Mesenchymal stem cell (in vitro differentiated cells and primary cell): ENCODE measurements around the gene RASAL2.
"Not testable (repeated sequence)": the region's sequence is repeated elsewhere in the genome, so short reads cannot be mapped to it uniquely, and the experiment has no call there.

ENCODE experiments used
- DNase-seq: peaks from one replicate; pipeline ENCODE4 v3.0.0-alpha.2; 2013
- H2AFZ ChIP-seq: one replicate; pipeline ENCODE4 v1.6.1; 2013; ENCODE audit warnings: low read depth, mild to moderate bottlenecking, control low read depth, inconsistent platforms, low read length, moderate library complexity
- H2AK5ac ChIP-seq: 2 replicates; pipeline ENCODE4 v1.6.1; 2013; ENCODE audit warnings: low read length, moderate library complexity, mild to moderate bottlenecking, inconsistent platforms; ENCODE audit not compliant: severe bottlenecking
- H2BK120ac ChIP-seq: one replicate; pipeline ENCODE4 v1.6.1; 2013; ENCODE audit warnings: low read depth, mild to moderate bottlenecking, inconsistent platforms, low read length, moderate library complexity
- H2BK12ac ChIP-seq, 2 experiments: one replicate each; pipeline ENCODE4 v1.6.1; 2013; ENCODE audit warnings: inconsistent platforms in 2 of 2, low read length in 2 of 2, mild to moderate bottlenecking in 2 of 2, moderate library complexity in 2 of 2, control low read depth in 1 of 2
- H2BK15ac ChIP-seq: one replicate; pipeline ENCODE4 v1.6.1; 2013; ENCODE audit warnings: mild to moderate bottlenecking, low read depth, inconsistent platforms; ENCODE audit not compliant: poor library complexity, severe bottlenecking
- H2BK5ac ChIP-seq: 2 replicates; pipeline ENCODE4 v1.6.1; 2013; ENCODE audit warnings: low read depth, mild to moderate bottlenecking, low read length, control low read depth, inconsistent platforms; ENCODE audit not compliant: poor library complexity, severe bottlenecking
- H3K14ac ChIP-seq, 2 experiments: one replicate each; pipeline ENCODE4 v1.6.1; 2013; ENCODE audit warnings: inconsistent platforms in 2 of 2, low read length in 2 of 2, control low read depth in 1 of 2, mild to moderate bottlenecking in 1 of 2, moderate library complexity in 1 of 2
- H3K18ac ChIP-seq, 2 experiments: one replicate each; pipeline ENCODE4 v1.6.1; 2013; ENCODE audit warnings: inconsistent platforms in 2 of 2, low read length in 2 of 2, control low read depth in 1 of 2, low read depth in 1 of 2, mild to moderate bottlenecking in 1 of 2
- H3K23ac ChIP-seq, 2 experiments: one replicate each; pipeline ENCODE4 v1.6.1; 2013; ENCODE audit warnings: inconsistent platforms in 2 of 2, low read length in 2 of 2, mild to moderate bottlenecking in 2 of 2, moderate library complexity in 2 of 2, control low read depth in 1 of 2
- H3K27ac ChIP-seq: 2 replicates; pipeline ENCODE4 v1.5.1; 2013; ENCODE audit warnings: mild to moderate bottlenecking, moderate library complexity, low read length, control low read depth, inconsistent platforms; ENCODE audit not compliant: poor library complexity, severe bottlenecking
- H3K27me3 ChIP-seq, 2 experiments: 2 replicates each; pipeline versions ENCODE4 v1.6.1 to v1.7.0; 2013; ENCODE audit warnings: low read length in 2 of 2, mild to moderate bottlenecking in 2 of 2, moderate library complexity in 2 of 2, control low read depth in 1 of 2, inconsistent platforms in 1 of 2; ENCODE audit not compliant: control insufficient read depth in 1 of 2, insufficient read depth in 1 of 2
- H3K36me3 ChIP-seq, 2 experiments: 2 replicates each; pipeline versions ENCODE4 v1.6.1 to v1.7.0; 2013; ENCODE audit warnings: low read length in 2 of 2, control low read depth in 1 of 2, inconsistent platforms in 1 of 2, low read depth in 1 of 2, mild to moderate bottlenecking in 1 of 2; ENCODE audit not compliant: insufficient read depth in 2 of 2, control insufficient read depth in 1 of 2
- H3K4ac ChIP-seq, 2 experiments: one replicate each; pipeline ENCODE4 v1.6.1; 2013; ENCODE audit warnings: inconsistent platforms in 2 of 2, low read length in 2 of 2, mild to moderate bottlenecking in 2 of 2, moderate library complexity in 2 of 2, control low read depth in 1 of 2, low read depth in 1 of 2
- H3K4me1 ChIP-seq: 2 replicates; pipeline ENCODE4 v1.6.1; 2013; ENCODE audit warnings: low read depth, low read length, control low read depth; ENCODE audit not compliant: control insufficient read depth, insufficient read depth
- H3K4me2 ChIP-seq: 2 replicates; pipeline ENCODE4 v1.6.1; 2013; ENCODE audit warnings: low read length, mild to moderate bottlenecking, inconsistent platforms; ENCODE audit not compliant: poor library complexity, severe bottlenecking
- H3K4me3 ChIP-seq, 2 experiments: 2 replicates each; pipeline versions ENCODE4 v1.5.1 to v1.7.0; 2013; ENCODE audit warnings: low read length in 2 of 2, mild to moderate bottlenecking in 2 of 2, control low read depth in 1 of 2, low read depth in 1 of 2; ENCODE audit not compliant: insufficient read depth in 1 of 2
- H3K79me1 ChIP-seq: replicated peaks from 2 replicates; pipeline ENCODE4 v1.6.1; 2013; ENCODE audit warnings: mild to moderate bottlenecking, control low read depth, low read length, inconsistent platforms; ENCODE audit not compliant: poor library complexity, severe bottlenecking
- H3K9ac ChIP-seq: 2 replicates; pipeline ENCODE4 v1.7.0; 2013; ENCODE audit warnings: mild to moderate bottlenecking, low read length, moderate library complexity
- H3K9me3 ChIP-seq: 2 replicates; pipeline ENCODE4 v1.7.0; 2013; ENCODE audit warnings: mild to moderate bottlenecking, low read length; ENCODE audit not compliant: control insufficient read depth
- H4K8ac ChIP-seq: one replicate; pipeline ENCODE4 v1.6.1; 2013; ENCODE audit warnings: inconsistent platforms, mild to moderate bottlenecking, low read length, moderate library complexity
- H4K91ac ChIP-seq: one replicate; pipeline ENCODE4 v1.6.1; 2013; ENCODE audit warnings: mild to moderate bottlenecking, low read length, inconsistent platforms
- WGBS: methylation state at CpG from one replicate; pipeline ENCODE4 v1.1.7; 2013; ENCODE audit warnings: mixed read lengths; 5-methylcytosine and 5-hydroxymethylcytosine counted together

Gene RASAL2

GRCh38 chr1:178253581-178253980, 159.7 kb downstream of the RASAL2 start:
- H3K9me3 ChIP-seq, result peaks cover 31% of the 10 kb centered on the region

GRCh38 chr1:178254433-178254832, 160.5 kb downstream of the RASAL2 start:
- H3K18ac ChIP-seq, result no peak overlapping the region
- H2BK120ac ChIP-seq, result no peak overlapping the region
- no peak overlapping the region for H4K91ac ChIP-seq
- H2BK15ac ChIP-seq, result no peak overlapping the region
- H2BK5ac ChIP-seq, result no peak overlapping the region
- H3K79me1 ChIP-seq, result peaks cover 26% of the 10 kb centered on the region
- no peak overlapping the region for H3K4me2 ChIP-seq
- no peak for DNase-seq
- no peak overlapping the region for H3K4ac ChIP-seq
- no peak overlapping the region for H2AK5ac ChIP-seq
- H3K14ac ChIP-seq, result no peak overlapping the region
- H3K4me3 ChIP-seq, result no peak overlapping the region
- H3K27ac ChIP-seq, result no peak overlapping the region
- no peak overlapping the region for H2AFZ ChIP-seq
- peaks cover 24% of the 10 kb centered on the region for H3K9me3 ChIP-seq
- H2BK12ac ChIP-seq, result no peak overlapping the region
- H3K4me1 ChIP-seq, result no peaks in the 10 kb centered on the region
- H3K23ac ChIP-seq, result no peak overlapping the region
- no peak overlapping the region for H3K9ac ChIP-seq
- no peak overlapping the region for H4K8ac ChIP-seq
- H3K27me3 ChIP-seq, result no peaks in the 10 kb centered on the region
- peaks cover 9 to 21% of the 10 kb centered on the region in 2 experiments for H3K36me3 ChIP-seq

More at GRCh38 chr1:178253581-178253980, 159.7 kb downstream of the RASAL2 start:
- H3K14ac ChIP-seq, H3K4ac ChIP-seq, H3K18ac ChIP-seq, H3K9ac ChIP-seq, H2BK5ac ChIP-seq, H3K4me2 ChIP-seq, H3K23ac ChIP-seq, H2BK15ac ChIP-seq, H4K8ac ChIP-seq, H2AFZ ChIP-seq, H3K4me3 ChIP-seq, H2BK12ac ChIP-seq, H3K27ac ChIP-seq, H2AK5ac ChIP-seq, H3K27me3 ChIP-seq, DNase-seq, H3K4me1 ChIP-seq, H4K91ac ChIP-seq, H2BK120ac ChIP-seq: not testable (repeated sequence)
- WGBS, result 92% methylated on average over 3 of the region's 3 CpGs
- Histone ChIP-seq H3K79me1 (peaks cover 27% of the 10 kb centered on the region), H3K36me3 (peaks cover 9 to 21% of the 10 kb centered on the region in 2 experiments)

GRCh38 chr1:178258536-178258935, 164.6 kb downstream of the RASAL2 start:
- Histone ChIP-seq H3K27ac (no peak overlapping the region), H3K4ac (no peak overlapping the region), H3K9ac (no peak overlapping the region), H3K4me1 (no peaks in the 10 kb centered on the region), H3K79me1 (peaks cover 13% of the 10 kb centered on the region), H2BK12ac (no peak overlapping the region), H3K27me3 (no peaks in the 10 kb centered on the region), H3K14ac (no peak overlapping the region), H3K4me2 (no peak overlapping the region), H2BK15ac (no peak overlapping the region), H3K18ac (no peak overlapping the region), H4K91ac (no peak overlapping the region), H2BK5ac (no peak overlapping the region), H2BK120ac (no peak overlapping the region), H2AFZ (no peak overlapping the region), H3K9me3 (peaks cover 16% of the 10 kb centered on the region), H3K36me3 (no peaks in the 10 kb centered on the region), H4K8ac (no peak overlapping the region), H2AK5ac (no peak overlapping the region), H3K4me3 (no peak overlapping the region), H3K23ac (no peak overlapping the region)
- no peak for DNase-seq
- WGBS, result 100% methylated on average over 1 of the region's 3 CpGs

- no peak overlapping the region for H3K4ac ChIP-seq
- H4K91ac ChIP-seq, result no peak overlapping the region
- H3K27ac ChIP-seq, result no peak overlapping the region
- DNase-seq, result peak; percentile 93
- H3K14ac ChIP-seq, result no peak overlapping the region
- H3K27me3 ChIP-seq, result no peaks in the 10 kb centered on the region
- no peak overlapping the region for H2BK12ac ChIP-seq
- WGBS, result 0% methylated on average over 2 of the region's 3 CpGs
- peaks cover 4% of the 10 kb centered on the region for H3K4me1 ChIP-seq
- no peak overlapping the region for H3K23ac ChIP-seq
- no peaks in the 10 kb centered on the region for H3K36me3 ChIP-seq
- peak overlapping the region; percentile 55 for H3K9ac ChIP-seq
- H2AFZ ChIP-seq, result no peak overlapping the region
- H3K4me3 ChIP-seq, result no peak overlapping the region
- H4K8ac ChIP-seq, result no peak overlapping the region
- H3K9me3 ChIP-seq, result no peaks in the 10 kb centered on the region
- no peak overlapping the region for H3K18ac ChIP-seq
- no peak overlapping the region for H2BK120ac ChIP-seq
- H2BK15ac ChIP-seq, result no peak overlapping the region
- no peak overlapping the region for H2AK5ac ChIP-seq
- peaks cover 20% of the 10 kb centered on the region for H3K79me1 ChIP-seq
- no peak overlapping the region for H3K4me2 ChIP-seq
- H2BK5ac ChIP-seq, result no peak overlapping the region
Measured at GRCh38 chr1:178262120-178262500, 168.2 kb downstream of the RASAL2 start.
